ENCODE results near the gene MAGI1. TPM values are rescaled to one million over a fixed set of nuclear protein-coding genes. Genes with fewer than 3 reads are reported as not detected.

Gene MAGI1
- total and polyA plus RNA-seq, 12 donors, result 5.7 to 58.2 (median 37.7) TPM

DNA sequence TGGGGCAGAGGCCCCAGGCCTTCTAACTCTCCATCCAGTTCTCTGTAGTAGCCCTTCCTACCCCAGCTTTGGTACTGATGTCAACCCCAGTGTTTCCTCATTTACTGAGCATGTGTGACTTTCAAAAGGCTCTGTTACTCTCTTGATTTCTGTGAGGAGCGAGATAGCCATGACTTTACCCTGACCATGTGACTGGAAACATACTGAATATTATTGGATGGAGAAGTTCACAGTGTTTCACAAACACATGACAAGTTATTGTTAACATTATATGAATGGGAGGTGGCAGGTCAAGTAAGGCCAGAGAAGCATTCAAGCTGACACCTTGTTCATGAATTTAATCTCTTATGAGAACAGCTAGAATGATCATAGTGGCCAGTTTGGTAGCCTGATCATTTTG, 53.7 kb downstream of the MAGI1 start:
- no peaks in the 10 kb centered on the region for H3K27me3 ChIP-seq
- H3K36me3 ChIP-seq, result no peaks in the 10 kb centered on the region
- intact Hi-C loops (cut with DNase I), result no loop called here
- H3K4me3 ChIP-seq, result no peak overlapping the region
- 46 to 76% methylated on average over 1 of the region's 1 CpG for WGBS, 2 donors
- H3K4me1 ChIP-seq, result peaks cover 0 to 58% (median 19%) of the 10 kb centered on the region in 9 donors
- no peaks in the 10 kb centered on the region for H3K9me3 ChIP-seq
- TF ChIP-seq, protein P1, sequence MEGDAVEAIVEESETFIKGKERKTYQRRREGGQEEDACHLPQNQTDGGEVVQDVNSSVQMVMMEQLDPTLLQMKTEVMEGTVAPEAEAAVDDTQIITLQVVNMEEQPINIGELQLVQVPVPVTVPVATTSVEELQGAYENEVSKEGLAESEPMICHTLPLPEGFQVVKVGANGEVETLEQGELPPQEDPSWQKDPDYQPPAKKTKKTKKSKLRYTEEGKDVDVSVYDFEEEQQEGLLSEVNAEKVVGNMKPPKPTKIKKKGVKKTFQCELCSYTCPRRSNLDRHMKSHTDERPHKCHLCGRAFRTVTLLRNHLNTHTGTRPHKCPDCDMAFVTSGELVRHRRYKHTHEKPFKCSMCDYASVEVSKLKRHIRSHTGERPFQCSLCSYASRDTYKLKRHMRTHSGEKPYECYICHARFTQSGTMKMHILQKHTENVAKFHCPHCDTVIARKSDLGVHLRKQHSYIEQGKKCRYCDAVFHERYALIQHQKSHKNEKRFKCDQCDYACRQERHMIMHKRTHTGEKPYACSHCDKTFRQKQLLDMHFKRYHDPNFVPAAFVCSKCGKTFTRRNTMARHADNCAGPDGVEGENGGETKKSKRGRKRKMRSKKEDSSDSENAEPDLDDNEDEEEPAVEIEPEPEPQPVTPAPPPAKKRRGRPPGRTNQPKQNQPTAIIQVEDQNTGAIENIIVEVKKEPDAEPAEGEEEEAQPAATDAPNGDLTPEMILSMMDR (IDR thresholded peaks at IDR 0.05), result no peak
- DNase-seq, result no peak
- peak in 4 of 8 donors; percentile 43 to 52 (median 44) for ATAC-seq
- peak overlapping the region in 3 of 10 donors; percentile 22 to 60 (median 24) for H3K27ac ChIP-seq

DNA sequence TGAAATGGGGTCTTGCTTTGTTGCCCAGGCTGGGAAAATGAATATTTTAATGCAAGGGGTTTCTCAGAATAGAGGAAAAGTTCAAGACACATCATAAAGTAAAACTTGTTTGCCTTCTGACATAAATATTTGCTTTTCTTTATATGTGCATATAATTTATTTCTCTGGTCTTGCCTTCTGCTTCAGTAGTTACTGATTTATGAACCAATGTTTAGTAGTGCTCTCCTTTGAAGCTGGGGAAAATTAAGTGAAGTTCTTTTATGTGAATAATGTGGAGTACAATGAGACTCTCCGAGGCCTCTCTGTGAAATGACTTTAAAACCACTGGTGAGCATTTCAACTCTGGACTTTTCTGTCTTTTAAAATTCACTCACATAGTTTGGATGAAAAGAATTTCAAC, 55.6 kb downstream of the MAGI1 start:
- no peak for DNase-seq
- Histone ChIP-seq H3K27ac (no peak overlapping the region), H3K36me3 (no peaks in the 10 kb centered on the region), H3K4me3 (no peak overlapping the region), H3K27me3 (no peaks in the 10 kb centered on the region), H3K4me1 (peaks cover 7 to 64% (median 30%) of the 10 kb centered on the region in 9 donors), H3K9me3 (no peaks in the 10 kb centered on the region)
- intact Hi-C loops (cut with DNase I), result no loop called here
- WGBS, 2 donors, result 86 to 95% methylated on average over 1 of the region's 1 CpG
- ATAC-seq, result no peak
- TF ChIP-seq, protein P1 (IDR thresholded peaks at IDR 0.05), result no peak

DNA sequence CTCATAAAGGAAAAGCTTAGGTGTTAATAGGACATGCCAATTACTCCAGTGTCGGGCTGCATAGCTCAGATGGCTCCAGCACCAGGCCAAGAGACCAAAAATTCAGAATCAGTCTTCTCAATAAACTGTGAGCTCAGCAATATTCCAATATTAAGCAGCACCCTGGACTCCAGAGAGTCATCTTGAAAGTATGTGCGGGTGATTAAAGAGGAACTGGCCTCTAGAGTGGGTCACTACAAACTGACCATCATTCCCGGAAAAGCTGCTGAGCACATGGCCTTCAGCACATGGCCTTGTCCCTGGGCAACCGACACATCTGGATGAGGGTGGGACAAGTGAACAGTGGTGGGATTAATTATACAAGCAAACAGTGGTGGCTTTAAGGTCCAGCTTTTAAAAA, 59.0 kb downstream of the MAGI1 start:
- Histone ChIP-seq H3K36me3 (no peaks in the 10 kb centered on the region), H3K27ac (peak overlapping the region in 4 of 10 donors; percentile 5 to 59 (median 39)), H3K4me1 (peaks cover 0 to 35% (median 14%) of the 10 kb centered on the region in 9 donors), H3K9me3 (no peaks in the 10 kb centered on the region), H3K27me3 (no peaks in the 10 kb centered on the region), H3K4me3 (no peak overlapping the region)
- ATAC-seq, result peak in 3 of 8 donors; percentile 22 to 49 (median 25)
- 79 to 81% methylated on average over 4 of the region's 4 CpGs for WGBS, 2 donors
- TF ChIP-seq, protein P1 (IDR thresholded peaks at IDR 0.05), result no peak
- no peak for DNase-seq
- intact Hi-C loops (cut with DNase I), result loop anchor here in 1 of 10 donors (10.0 kb wide), 1 partner anchor 55 kb away; the partner anchor contains the start of gene MAGI1

DNA sequence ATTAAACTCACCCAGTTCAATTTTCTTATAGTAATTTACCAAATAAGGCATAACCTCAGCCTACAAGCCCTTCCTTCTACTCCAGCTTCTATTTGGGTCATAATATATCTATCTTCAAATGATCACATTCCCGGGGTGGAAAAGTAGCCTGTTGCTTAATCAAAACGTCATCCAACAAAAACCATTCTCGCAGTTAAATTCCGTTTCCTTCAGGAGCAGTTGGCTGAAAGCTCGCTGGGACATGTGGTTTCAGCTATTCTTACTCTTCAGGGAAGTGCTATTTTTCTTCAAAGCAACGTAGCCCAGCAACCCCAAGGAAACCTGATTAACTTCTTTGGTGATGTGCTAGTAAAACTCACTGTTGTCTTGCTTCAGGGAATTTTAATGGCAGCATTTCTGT, 59.6 kb downstream of the MAGI1 start:
- H3K36me3 ChIP-seq, result no peaks in the 10 kb centered on the region
- H3K9me3 ChIP-seq, result peaks cover 0 to 3% (median 0%) of the 10 kb centered on the region in 11 donors
- TF ChIP-seq, protein P1 (IDR thresholded peaks at IDR 0.05), result no peak
- H3K27ac ChIP-seq, result peak overlapping the region in 4 of 10 donors; percentile 5 to 59 (median 39)
- H3K4me1 ChIP-seq, result peaks cover 0 to 34% (median 14%) of the 10 kb centered on the region in 9 donors
- WGBS, 2 donors, result 33 to 44% methylated on average over 6 of the region's 6 CpGs
- H3K4me3 ChIP-seq, result no peak overlapping the region
- H3K27me3 ChIP-seq, result no peaks in the 10 kb centered on the region
- DNase-seq (peak in 1 of 2 donors; percentile 41), ATAC-seq (peak in 7 of 8 donors; percentile 51 to 73 (median 62))
- intact Hi-C loops (cut with DNase I), result loop anchor here in 1 of 10 donors (10.0 kb wide), 1 partner anchor 56 kb away; the partner anchor contains the start of gene MAGI1
